Body of pancreas (tissue), 4 donors: ENCODE data around the gene LRRC56.

Experiments
- POLR2A ChIP-seq, 3 donors: fragments of 450-650 bp; IDR thresholded peaks; one replicate each; pipeline ENCODE4 v1.6.1; 2016; ENCODE audit warnings: antibody characterized with exemption in 3 of 3, mild to moderate bottlenecking in 2 of 3
- TF ChIP-seq, protein P1 (sequence below), 7 experiments: fragments of 450-650 bp in 4 of 7; fragments of 200-600 bp in 3 of 7; sonication (generic) in 3 of 7; IDR thresholded peaks; one replicate each; pipeline ENCODE4 v1.5.1; 2016 to 2019; ENCODE audit warnings: antibody characterized with exemption in 7 of 7

DNA sequence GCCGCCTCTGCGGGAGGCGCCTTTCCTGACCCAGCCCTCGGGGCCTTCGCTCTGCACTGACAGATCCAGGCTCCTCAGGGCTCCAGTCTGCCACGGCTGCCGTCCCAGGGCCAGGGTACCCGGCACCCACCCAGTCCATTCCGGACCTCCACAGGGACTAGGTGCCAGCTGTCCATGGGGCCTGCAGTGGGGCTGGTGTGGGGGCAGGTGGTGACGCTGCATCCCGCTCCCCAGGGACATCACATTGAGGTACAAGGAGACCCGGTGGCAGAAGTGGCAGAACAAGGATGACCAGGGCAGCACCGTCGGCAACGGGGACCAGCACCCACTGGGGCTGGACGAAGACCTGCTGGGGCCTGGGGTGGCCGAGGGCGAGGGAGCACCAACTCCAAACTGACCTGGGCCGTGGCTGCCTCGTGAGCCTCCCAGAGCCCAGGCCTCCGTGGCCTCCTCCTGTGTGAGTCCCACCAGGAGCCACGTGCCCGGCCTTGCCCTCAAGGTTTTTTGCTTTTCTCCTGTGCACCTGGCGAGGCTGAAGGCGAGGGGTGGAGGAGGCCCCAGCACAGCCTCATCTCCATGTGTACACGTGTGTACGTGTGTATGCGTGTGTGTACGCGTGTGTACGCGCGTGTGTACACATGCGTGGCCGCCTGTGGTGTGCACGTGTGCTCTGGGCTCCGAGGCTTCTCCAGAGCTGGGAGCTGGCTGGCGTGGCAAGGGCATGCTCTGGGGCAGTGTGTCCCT, 47.0 kb upstream of the LRRC56 start:
- no peak for TF ChIP-seq POLR2A (IDR thresholded peaks at IDR 0.05)
- TF ChIP-seq, protein P1, sequence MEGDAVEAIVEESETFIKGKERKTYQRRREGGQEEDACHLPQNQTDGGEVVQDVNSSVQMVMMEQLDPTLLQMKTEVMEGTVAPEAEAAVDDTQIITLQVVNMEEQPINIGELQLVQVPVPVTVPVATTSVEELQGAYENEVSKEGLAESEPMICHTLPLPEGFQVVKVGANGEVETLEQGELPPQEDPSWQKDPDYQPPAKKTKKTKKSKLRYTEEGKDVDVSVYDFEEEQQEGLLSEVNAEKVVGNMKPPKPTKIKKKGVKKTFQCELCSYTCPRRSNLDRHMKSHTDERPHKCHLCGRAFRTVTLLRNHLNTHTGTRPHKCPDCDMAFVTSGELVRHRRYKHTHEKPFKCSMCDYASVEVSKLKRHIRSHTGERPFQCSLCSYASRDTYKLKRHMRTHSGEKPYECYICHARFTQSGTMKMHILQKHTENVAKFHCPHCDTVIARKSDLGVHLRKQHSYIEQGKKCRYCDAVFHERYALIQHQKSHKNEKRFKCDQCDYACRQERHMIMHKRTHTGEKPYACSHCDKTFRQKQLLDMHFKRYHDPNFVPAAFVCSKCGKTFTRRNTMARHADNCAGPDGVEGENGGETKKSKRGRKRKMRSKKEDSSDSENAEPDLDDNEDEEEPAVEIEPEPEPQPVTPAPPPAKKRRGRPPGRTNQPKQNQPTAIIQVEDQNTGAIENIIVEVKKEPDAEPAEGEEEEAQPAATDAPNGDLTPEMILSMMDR (IDR thresholded peaks at IDR 0.05): no peak
